GM18858 (cell line): ENCODE results near the gene ECEL1.
"Not testable (repeated sequence)": the region's sequence is repeated elsewhere in the genome, so short reads cannot be mapped to it uniquely, and the experiment has no call there.

ENCODE experiments used
- ATAC-seq: cut with Tn5 transposase; IDR thresholded peaks from one replicate; pipeline ENCODE4 v1.9.1; 2021; ENCODE audit not compliant: unreplicated experiment

ECEL1 gene

GRCh38 chr2:232464544-232464885 lies 23.1 kb downstream of the ECEL1 start:
- no peak for ATAC-seq

GRCh38 chr2:232463701-232464543 lies 23.7 kb downstream of the ECEL1 start:
- ATAC-seq, result no peak

- no peak for ATAC-seq
Observed at GRCh38 chr2:232460171-232460570, 27.5 kb downstream of the ECEL1 start.

- no peak for ATAC-seq
Observed at GRCh38 chr2:232459419-232460035, 28.1 kb downstream of the ECEL1 start.

- ATAC-seq, result no peak
Observed at GRCh38 chr2:232458661-232459418, 28.8 kb downstream of the ECEL1 start.

- ATAC-seq, result no peak
Observed at GRCh38 chr2:232458051-232458660, 29.5 kb downstream of the ECEL1 start.

- no peak for ATAC-seq
Observed at GRCh38 chr2:232457121-232458011, 30.3 kb downstream of the ECEL1 start.

GRCh38 chr2:232456296-232457120 lies 31.1 kb downstream of the ECEL1 start:
- no peak for ATAC-seq

GRCh38 chr2:232455426-232456255 lies 32.0 kb downstream of the ECEL1 start, which contains the start of gene ALPI:
Gene ALPI (plus strand): TSS chr2:232456153. CDS start chr2:232456200, 47 bp downstream.
- ATAC-seq, result no peak

- ATAC-seq, result no peak
Observed at GRCh38 chr2:232454630-232455029, 33.0 kb downstream of the ECEL1 start.

- ATAC-seq, result not testable (repeated sequence)
Observed at GRCh38 chr2:232451645-232452044, 36.0 kb downstream of the ECEL1 start.

GRCh38 chr2:232449964-232450363 lies 37.7 kb downstream of the ECEL1 start:
- ATAC-seq, result no peak

GRCh38 chr2:232448304-232448690 lies 39.3 kb downstream of the ECEL1 start:
- no peak for ATAC-seq

GRCh38 chr2:232447638-232448303 lies 39.9 kb downstream of the ECEL1 start:
- no peak for ATAC-seq

- ATAC-seq, result no peak
Observed at GRCh38 chr2:232447091-232447620, 40.5 kb downstream of the ECEL1 start.

GRCh38 chr2:232446266-232446777 lies 41.3 kb downstream of the ECEL1 start:
- not testable (repeated sequence) for ATAC-seq

GRCh38 chr2:232445149-232445885 lies 42.3 kb downstream of the ECEL1 start:
- ATAC-seq, result not testable (repeated sequence)
